Karpas-422 (cell line): Measurements from ENCODE around the gene NACA. TPM values are rescaled to one million over a fixed set of nuclear protein-coding genes. Genes with fewer than 3 reads are reported as not detected.

Experiments used
- DNase-seq: peaks from one replicate; pipeline ENCODE4 v3.0.0-alpha.2; 2015
- H2AFZ ChIP-seq: fragments of 200-600 bp; sonication (generic); 2 replicates; pipeline ENCODE4 v1.6.1; 2014; ENCODE audit warnings: antibody characterized with exemption, low read length, mixed read lengths
- H3K27ac ChIP-seq: fragments of 200-600 bp; sonication (generic); 2 replicates; pipeline ENCODE4 v1.5.1; 2014; ENCODE audit warnings: mild to moderate bottlenecking, low read length, moderate library complexity
- H3K27me3 ChIP-seq: fragments of 200-600 bp; sonication (generic); 2 replicates; pipeline ENCODE4 v1.6.1; 2014; ENCODE audit warnings: low read length, mixed read lengths
- H3K36me3 ChIP-seq: fragments of 200-600 bp; sonication (generic); 2 replicates; pipeline ENCODE4 v1.6.1; 2014; ENCODE audit warnings: low read length, mixed read lengths; ENCODE audit not compliant: insufficient read depth
- H3K4me1 ChIP-seq: fragments of 200-600 bp; sonication (generic); 2 replicates; pipeline ENCODE4 v1.6.1; 2014; ENCODE audit warnings: mild to moderate bottlenecking, low read length, mixed read lengths
- H3K4me2 ChIP-seq: fragments of 200-600 bp; sonication (generic); 2 replicates; pipeline ENCODE4 v1.6.1; 2014; ENCODE audit warnings: low read length, low read depth, mild to moderate bottlenecking; ENCODE audit not compliant: poor library complexity, severe bottlenecking
- H3K4me3 ChIP-seq: fragments of 200-600 bp; sonication (generic); 2 replicates; pipeline ENCODE4 v1.5.1; 2014; ENCODE audit warnings: mild to moderate bottlenecking, antibody characterized with exemption, low read length, mixed read lengths
- H3K79me2 ChIP-seq: fragments of 200-600 bp; sonication (generic); 2 replicates; pipeline ENCODE4 v1.6.1; 2014; ENCODE audit warnings: mild to moderate bottlenecking, low read length, mixed read lengths
- H3K9ac ChIP-seq: fragments of 200-600 bp; sonication (generic); 2 replicates; pipeline ENCODE4 v1.6.0; 2014; ENCODE audit warnings: low read length
- H3K9me2 ChIP-seq: fragments of 200-600 bp; sonication (generic), shearing (Covaris generic); replicated peaks from 2 replicates; pipeline ENCODE4 v1.6.0; 2014; ENCODE audit warnings: mild to moderate bottlenecking, low read length, moderate library complexity; ENCODE audit not compliant: insufficient read depth
- H3K9me3 ChIP-seq: fragments of 300-700, 200-600 bp; sonication (generic); 2 replicates; pipeline ENCODE4 v1.6.1; 2014; ENCODE audit warnings: low read length, mixed read lengths
- H4K20me1 ChIP-seq: fragments of 200-600 bp; sonication (generic); 2 replicates; pipeline ENCODE4 v1.6.1; 2014; ENCODE audit warnings: mild to moderate bottlenecking, antibody characterized with exemption, low read length, low read depth; ENCODE audit not compliant: insufficient read depth
- total RNA-seq: library from RNA; depleted of rRNA; stranded (reverse); fragments of >200 nt; shearing (Covaris generic); gene quantifications from 2 replicates; pipeline ENCODE4 v1.2.3, GENCODE V29; 2014; ENCODE audit warnings: low replicate concordance

The NACA gene
- total RNA-seq, 1 experiment from 2014 or later: 2,309 TPM

DNA sequence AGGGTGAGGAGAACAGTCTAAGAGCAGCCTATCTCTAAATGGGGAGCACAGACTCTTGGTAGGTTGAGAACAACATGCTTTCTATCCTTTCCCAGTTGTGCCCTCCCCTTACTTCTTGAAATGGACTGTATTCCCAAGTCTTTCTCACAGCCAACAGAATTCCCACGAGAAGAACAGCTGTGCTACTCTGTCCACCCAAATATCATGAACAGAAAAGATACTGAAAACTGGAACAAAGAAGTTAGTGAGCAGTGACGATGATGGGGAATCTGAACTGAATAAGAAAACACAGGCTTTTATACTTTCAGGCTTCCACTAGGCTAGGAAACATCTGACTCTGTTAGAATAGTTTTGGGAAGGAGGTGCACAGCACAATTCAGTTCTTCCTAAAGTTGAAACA lies 3.4 kb downstream of the NACA start:
- Histone ChIP-seq H3K4me1 (peaks cover 80% of the 10 kb centered on the region), H3K4me3 (peak overlapping the region; percentile 93; the same call in 1 of the 2 replicates), H3K27ac (peak overlapping the region; percentile 74; the same call in 1 of the 2 replicates), H3K79me2 (peaks cover 65% of the 10 kb centered on the region), H3K9me2 (no peaks in the 10 kb centered on the region), H3K4me2 (peak overlapping the region; percentile 77), H3K9ac (no peak overlapping the region; the same call in 1 of the 2 replicates), H3K27me3 (no peaks in the 10 kb centered on the region), H4K20me1 (peaks cover 73% of the 10 kb centered on the region), H3K36me3 (peaks cover 57% of the 10 kb centered on the region), H3K9me3 (no peaks in the 10 kb centered on the region), H2AFZ (no peak overlapping the region)
- DNase-seq: no peak

DNA sequence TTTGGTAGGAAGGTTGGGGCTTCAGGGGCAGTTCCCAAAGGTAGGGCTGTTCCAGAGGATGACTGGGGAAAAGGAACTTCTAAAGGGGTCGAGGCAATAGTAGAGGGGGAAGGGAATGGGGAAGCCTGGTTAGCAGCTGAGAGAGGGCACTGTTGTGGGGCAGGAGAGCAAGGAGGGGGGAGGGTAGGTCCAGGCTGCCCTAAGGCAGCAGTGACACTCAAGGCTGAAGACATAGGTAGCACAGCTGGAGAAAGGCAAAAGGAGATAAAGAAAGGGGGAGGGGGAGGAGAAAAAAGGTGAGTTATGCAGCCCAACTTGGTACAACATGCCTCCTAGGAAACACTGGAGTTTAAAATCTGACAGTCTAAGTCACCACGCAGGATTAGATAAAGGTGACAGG lies 3.9 kb downstream of the NACA start:
- no peak for DNase-seq
- no peaks in the 10 kb centered on the region for H3K27me3 ChIP-seq
- H3K4me2 ChIP-seq: peak overlapping the region; percentile 77
- peaks cover 65% of the 10 kb centered on the region for H3K79me2 ChIP-seq
- no peak overlapping the region; the same call in 1 of the 2 replicates for H3K4me3 ChIP-seq
- H3K9me3 ChIP-seq: no peaks in the 10 kb centered on the region
- H3K4me1 ChIP-seq: peaks cover 84% of the 10 kb centered on the region
- peaks cover 77% of the 10 kb centered on the region for H4K20me1 ChIP-seq
- H3K36me3 ChIP-seq: peaks cover 57% of the 10 kb centered on the region
- no peaks in the 10 kb centered on the region for H3K9me2 ChIP-seq
- no peak overlapping the region for H2AFZ ChIP-seq
- H3K27ac ChIP-seq: peak overlapping the region; percentile 74; the same call in 1 of the 2 replicates
- H3K9ac ChIP-seq: peak overlapping the region; percentile 13

DNA sequence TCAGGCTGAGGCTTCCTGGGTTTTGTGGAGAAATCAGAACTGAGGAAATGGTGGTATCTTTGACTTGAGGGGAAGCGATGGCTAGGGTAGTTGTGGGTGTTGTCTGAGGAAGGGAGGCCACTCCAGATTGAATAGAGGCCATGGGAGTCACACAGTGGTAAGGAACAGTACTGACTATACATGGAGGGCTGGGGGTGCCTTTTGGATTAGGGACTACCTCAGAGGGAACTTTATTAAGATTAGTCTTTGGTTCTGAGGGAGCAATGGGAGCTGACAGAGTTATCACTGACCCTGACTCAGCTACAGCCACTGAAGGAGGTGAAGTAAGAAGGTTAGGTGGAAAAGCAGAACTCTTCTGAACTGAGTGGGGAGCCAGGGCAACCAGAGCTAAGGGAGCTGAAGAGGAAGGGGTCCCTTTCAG lies 4.4 kb downstream of the NACA start:
- Histone ChIP-seq H3K27me3 (no peaks in the 10 kb centered on the region), H2AFZ (no peak overlapping the region), H3K27ac (peak overlapping the region; percentile 74; the same call in 1 of the 2 replicates), H3K79me2 (peaks cover 65% of the 10 kb centered on the region), H3K9me3 (no peaks in the 10 kb centered on the region), H3K4me2 (peak overlapping the region; percentile 77), H3K9me2 (no peaks in the 10 kb centered on the region), H3K9ac (peak overlapping the region; percentile 13), H4K20me1 (peaks cover 81% of the 10 kb centered on the region), H3K36me3 (peaks cover 58% of the 10 kb centered on the region), H3K4me1 (peaks cover 80% of the 10 kb centered on the region), H3K4me3 (no peak overlapping the region; the same call in 1 of the 2 replicates)
- no peak for DNase-seq

DNA sequence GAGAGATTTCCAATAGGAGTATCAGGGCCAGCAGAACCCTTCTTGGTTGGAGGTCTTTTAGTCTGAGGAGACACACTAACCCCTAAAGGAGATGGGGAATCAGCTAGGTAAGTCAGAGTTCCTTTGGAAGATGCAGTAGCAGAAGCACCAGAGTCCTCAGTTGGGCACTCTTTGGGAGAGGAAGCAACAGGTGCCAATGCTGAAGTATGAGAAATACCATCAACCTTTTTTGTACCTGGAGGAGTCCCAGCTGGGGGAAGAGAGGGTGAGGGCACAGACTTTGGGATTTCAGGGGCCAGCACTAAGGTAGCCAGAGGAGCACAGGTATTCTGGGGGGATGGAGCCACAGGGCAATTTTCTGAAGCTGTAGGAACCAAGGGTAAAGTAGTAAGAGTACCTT lies 6.0 kb downstream of the NACA start:
- H3K9ac ChIP-seq: peak overlapping the region; percentile 17; the same call in 1 of the 2 replicates
- H2AFZ ChIP-seq: no peak overlapping the region
- peaks cover 55% of the 10 kb centered on the region for H3K79me2 ChIP-seq
- H4K20me1 ChIP-seq: peaks cover 86% of the 10 kb centered on the region
- DNase-seq: no peak
- H3K9me2 ChIP-seq: no peaks in the 10 kb centered on the region
- H3K36me3 ChIP-seq: peaks cover 69% of the 10 kb centered on the region
- peak overlapping the region; percentile 77 for H3K4me2 ChIP-seq
- no peaks in the 10 kb centered on the region for H3K27me3 ChIP-seq
- peaks cover 76% of the 10 kb centered on the region for H3K4me1 ChIP-seq
- H3K9me3 ChIP-seq: no peaks in the 10 kb centered on the region
- H3K27ac ChIP-seq: peak overlapping the region; percentile 74
- no peak overlapping the region for H3K4me3 ChIP-seq

DNA sequence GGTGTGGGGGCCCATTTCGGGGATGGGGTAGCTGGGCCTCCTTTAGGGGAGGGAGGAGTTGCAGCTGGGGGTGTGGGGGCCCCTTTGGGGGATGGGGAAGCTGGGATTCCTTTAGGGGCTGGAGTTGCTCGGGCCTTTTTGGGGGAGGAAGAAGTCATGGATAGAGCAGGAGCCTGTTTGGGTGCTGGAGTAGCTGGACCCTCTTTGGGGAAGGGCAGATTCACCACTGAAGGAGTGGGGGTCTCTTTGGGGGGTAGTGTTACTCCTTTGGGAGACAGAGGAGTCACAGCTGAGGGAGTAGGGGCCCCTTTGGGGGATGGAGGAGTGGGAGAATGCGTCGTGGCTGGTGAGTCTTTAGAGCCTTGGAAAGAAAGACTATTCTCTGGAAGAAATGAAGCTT lies 6.5 kb downstream of the NACA start:
- Histone ChIP-seq H3K79me2 (peaks cover 51% of the 10 kb centered on the region), H3K9me3 (no peaks in the 10 kb centered on the region), H4K20me1 (peaks cover 84% of the 10 kb centered on the region), H3K4me3 (no peak overlapping the region), H3K27ac (peak overlapping the region; percentile 74), H2AFZ (no peak overlapping the region), H3K4me2 (peak overlapping the region; percentile 77), H3K9ac (no peak overlapping the region), H3K36me3 (peaks cover 69% of the 10 kb centered on the region), H3K27me3 (no peaks in the 10 kb centered on the region), H3K4me1 (peaks cover 72% of the 10 kb centered on the region), H3K9me2 (no peaks in the 10 kb centered on the region)
- DNase-seq: no peak

DNA sequence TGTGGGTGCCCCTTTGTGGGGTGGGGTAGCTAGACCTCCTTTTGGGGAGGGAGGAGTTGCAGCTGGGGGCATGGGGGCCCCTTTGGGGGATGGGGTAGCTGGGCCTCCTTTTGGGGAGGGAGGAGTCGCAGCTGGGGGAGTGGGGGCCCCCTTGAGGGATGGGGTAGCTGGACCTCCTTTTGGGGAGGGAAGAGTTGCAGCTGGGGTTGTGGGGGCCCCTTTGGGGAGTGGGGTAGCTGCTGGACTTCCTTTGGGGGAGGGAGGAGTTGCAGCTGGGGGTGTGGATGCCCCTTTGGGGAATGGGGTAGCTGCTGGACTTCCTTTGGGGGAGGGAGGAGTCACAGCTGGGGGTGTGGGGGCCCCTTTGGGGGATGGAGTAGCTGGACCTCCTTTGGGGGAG lies 7.0 kb downstream of the NACA start:
- DNase-seq: no peak
- Histone ChIP-seq H3K9me2 (no peaks in the 10 kb centered on the region), H3K36me3 (peaks cover 69% of the 10 kb centered on the region), H3K27me3 (no peaks in the 10 kb centered on the region), H3K4me1 (peaks cover 67% of the 10 kb centered on the region), H3K79me2 (peaks cover 46% of the 10 kb centered on the region), H3K4me3 (no peak overlapping the region), H3K27ac (peak overlapping the region; percentile 74), H2AFZ (no peak overlapping the region), H3K9ac (no peak overlapping the region), H3K9me3 (no peaks in the 10 kb centered on the region), H4K20me1 (peaks cover 83% of the 10 kb centered on the region), H3K4me2 (peak overlapping the region; percentile 77)

DNA sequence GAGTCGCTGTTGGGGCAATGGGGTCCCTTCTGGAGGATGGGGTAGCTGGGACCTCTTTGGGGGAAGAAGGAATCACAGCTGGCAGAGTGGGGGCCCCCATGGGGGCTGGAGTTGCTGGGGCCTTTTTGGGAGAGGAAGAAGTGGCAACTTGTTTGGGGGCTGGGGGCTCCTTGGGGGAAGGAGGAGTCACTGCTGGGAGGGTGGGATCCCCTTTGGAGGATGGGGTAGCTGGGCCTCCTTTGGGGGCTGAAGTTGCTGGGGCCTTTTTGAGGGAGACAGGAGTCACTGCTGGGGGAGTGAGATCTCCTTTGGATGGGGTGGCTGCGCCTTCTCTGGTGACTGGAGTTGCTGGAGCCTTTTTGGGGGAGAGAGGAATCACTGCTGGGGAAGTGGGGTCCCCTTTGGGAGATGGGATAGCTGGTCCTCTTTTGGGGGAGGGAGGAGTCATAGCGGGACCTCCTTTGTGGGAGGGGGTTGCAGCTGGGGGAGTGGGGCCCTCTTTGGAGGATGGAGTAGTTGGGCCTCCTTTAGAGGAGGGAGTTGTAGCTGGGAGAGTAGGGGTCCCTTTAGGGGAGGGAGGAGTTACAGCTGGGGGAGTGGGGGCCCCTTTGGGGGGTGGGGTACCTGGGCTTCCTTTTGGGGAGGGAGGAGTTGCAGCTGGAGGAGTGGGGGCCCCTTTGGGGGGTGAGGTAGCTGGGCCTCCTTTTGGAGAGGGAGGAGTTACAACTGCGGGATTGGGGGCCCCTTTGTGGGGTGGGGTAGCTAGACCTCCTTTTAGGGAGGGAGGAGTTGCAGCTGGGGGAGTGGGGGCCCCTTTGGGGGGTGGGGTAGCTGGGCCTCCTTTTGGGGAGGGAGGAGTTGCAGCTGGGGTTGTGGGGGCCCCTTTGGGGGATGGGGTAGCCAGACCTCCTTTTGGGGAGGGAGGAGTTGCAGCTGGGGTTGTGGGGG lies 7.9 kb downstream of the NACA start:
- H3K9me3 ChIP-seq: no peaks in the 10 kb centered on the region
- H3K9ac ChIP-seq: no peak overlapping the region
- DNase-seq: no peak
- no peaks in the 10 kb centered on the region for H3K9me2 ChIP-seq
- peaks cover 58% of the 10 kb centered on the region for H3K4me1 ChIP-seq
- H3K4me3 ChIP-seq: no peak overlapping the region
- peak overlapping the region; percentile 74 for H3K27ac ChIP-seq
- peaks cover 69% of the 10 kb centered on the region for H3K36me3 ChIP-seq
- no peak overlapping the region for H2AFZ ChIP-seq
- H3K4me2 ChIP-seq: no peak overlapping the region
- peaks cover 36% of the 10 kb centered on the region for H3K79me2 ChIP-seq
- H4K20me1 ChIP-seq: peaks cover 76% of the 10 kb centered on the region
- no peaks in the 10 kb centered on the region for H3K27me3 ChIP-seq

DNA sequence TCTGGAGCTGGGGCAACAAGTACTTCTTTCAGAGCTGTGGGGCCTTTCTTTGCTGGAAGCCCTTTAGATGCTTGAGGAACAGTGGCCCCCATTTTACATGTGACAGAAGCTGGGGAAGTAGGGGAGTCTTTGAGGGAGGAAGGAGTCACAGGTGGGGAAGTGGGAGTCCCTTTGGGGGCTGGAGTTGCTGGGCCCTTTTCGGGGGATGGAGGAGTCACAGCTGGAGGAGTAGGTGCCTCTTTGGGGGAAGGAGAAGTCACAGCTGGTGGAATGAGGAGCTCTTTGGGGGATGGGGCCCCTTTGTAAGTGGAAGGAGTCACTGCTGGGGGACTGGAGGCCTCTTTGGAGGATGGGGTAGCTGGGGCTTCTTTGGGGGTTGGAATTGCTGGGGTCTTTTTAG lies 8.6 kb downstream of the NACA start:
- Histone ChIP-seq H3K36me3 (peaks cover 64% of the 10 kb centered on the region), H3K4me3 (no peak overlapping the region), H3K9ac (no peak overlapping the region), H3K27ac (peak overlapping the region; percentile 74; the same call in 1 of the 2 replicates), H3K4me1 (peaks cover 50% of the 10 kb centered on the region), H3K4me2 (no peak overlapping the region), H3K79me2 (peaks cover 29% of the 10 kb centered on the region), H3K9me3 (no peaks in the 10 kb centered on the region), H2AFZ (no peak overlapping the region), H3K9me2 (no peaks in the 10 kb centered on the region), H3K27me3 (no peaks in the 10 kb centered on the region), H4K20me1 (peaks cover 68% of the 10 kb centered on the region)
- no peak for DNase-seq
